Gastroesophageal sphincter (tissue), 4 donors: ENCODE data around the gene DDX54. TPM values are rescaled to one million over a fixed set of nuclear protein-coding genes. Genes with fewer than 3 reads are reported as not detected.

Experiments used
- ATAC-seq: fragments of 150-250 bp; one replicate; pipeline ENCODE4 v1.9.1; 2016; ENCODE audit warnings: mild to moderate bottlenecking, moderate library complexity
- H3K27ac ChIP-seq, 4 donors: fragments of 200-600 bp; sonication (generic) in 3 of 4; 1 replicate in 3 of 4; 2 replicates in 1 of 4; pipeline ENCODE4 v1.5.1; 2016 to 2019
- H3K27me3 ChIP-seq: fragments of 200-600 bp; sonication (generic); one replicate; pipeline ENCODE4 v1.5.1; 2019
- H3K36me3 ChIP-seq, 2 donors: fragments of 200-600 bp; sonication (generic); one replicate each; pipeline ENCODE4 v1.5.1; 2019; ENCODE audit warnings: control low read depth in 1 of 2
- H3K4me1 ChIP-seq, 3 donors: fragments of 200-600 bp; sonication (generic); 1 replicate in 2 of 3; 2 replicates in 1 of 3; pipeline ENCODE4 v1.5.1; 2016 to 2019; ENCODE audit warnings: control low read depth in 2 of 3
- H3K4me3 ChIP-seq, 2 donors: fragments of 200-600 bp; sonication (generic); one replicate each; pipeline ENCODE4 v1.5.1; 2019; ENCODE audit warnings: mild to moderate bottlenecking in 1 of 2, moderate library complexity in 1 of 2
- H3K9me3 ChIP-seq, 3 donors: fragments of 200-600 bp; sonication (generic); one replicate each; pipeline ENCODE4 v1.5.1; 2017 to 2019; ENCODE audit warnings: control low read depth in 2 of 3
- CTCF ChIP-seq, 4 experiments: fragments of 200-600 bp in 2 of 4; fragments of 450-650 bp in 2 of 4; sonication (generic) in 1 of 4; IDR thresholded peaks; one replicate each; pipeline ENCODE4 v1.5.1; 2017 to 2019; ENCODE audit warnings: antibody characterized with exemption in 4 of 4, mild to moderate bottlenecking in 2 of 4, moderate library complexity in 2 of 4
- EP300 ChIP-seq: sonication (generic); formaldehyde crosslinking; IDR thresholded peaks from one replicate; pipeline ENCODE4 v1.6.1; 2017; ENCODE audit warnings: antibody characterized with exemption, mild to moderate bottlenecking
- POLR2A ChIP-seq, 2 donors: fragments of 450-650 bp; IDR thresholded peaks; one replicate each; pipeline ENCODE4 v1.6.1; 2017; ENCODE audit warnings: antibody characterized with exemption in 2 of 2, mild to moderate bottlenecking in 2 of 2, moderate library complexity in 1 of 2
- POLR2AphosphoS5 ChIP-seq: sonication (generic); formaldehyde crosslinking; IDR thresholded peaks from one replicate; pipeline ENCODE4 v1.6.1; 2017; ENCODE audit warnings: antibody characterized with exemption
- WGBS, 2 donors: methylation state at CpG; one replicate each; pipeline ENCODE4 v1.1.5; 2018; ENCODE audit warnings: low coverage in 1 of 2; 5-methylcytosine and 5-hydroxymethylcytosine counted together
- total RNA-seq, 4 donors: library from RNA; depleted of rRNA; stranded (reverse); fragments of >200 nt; gene quantifications; one replicate each; pipeline ENCODE4 v1.1.0, GENCODE V29; 2016

DDX54 gene
- total RNA-seq, 4 donors from 2014 or later = 38.0 to 60.4 (median 53.3) TPM

DNA sequence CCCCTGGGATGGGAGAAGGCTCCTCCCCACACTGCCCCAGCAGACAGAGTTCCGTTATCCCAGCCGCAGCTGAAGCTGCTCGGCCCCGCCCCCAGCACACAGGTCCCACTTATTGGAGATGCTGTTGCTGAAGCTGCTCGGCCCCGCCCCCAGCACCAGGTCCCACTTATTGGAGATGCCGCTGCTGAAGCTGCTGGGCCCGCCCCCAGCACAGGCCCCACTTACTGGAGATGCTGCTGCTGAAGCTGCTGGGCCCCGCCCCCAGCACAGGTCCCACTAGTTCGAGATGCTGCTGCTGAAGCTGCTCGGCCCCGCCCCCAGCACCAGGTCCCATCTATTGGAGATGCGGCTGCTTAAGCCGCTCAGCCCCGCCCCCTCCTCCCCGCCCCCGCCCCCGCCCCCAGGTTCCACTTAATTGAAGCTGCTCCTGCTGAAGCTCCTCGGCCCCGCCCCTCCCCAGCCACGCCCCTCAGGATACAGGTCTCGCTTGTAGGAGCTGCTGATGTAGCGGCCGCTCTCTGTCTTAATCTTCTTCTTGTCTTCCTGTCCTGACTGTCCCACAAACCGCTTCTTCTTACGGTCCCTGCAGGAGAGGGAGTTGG lies 23.8 kb downstream of the DDX54 start:
- Histone ChIP-seq H3K36me3 (peaks cover 0 to 100% of the 10 kb centered on the region in 2 donors), H3K4me3 (no peak overlapping the region), H3K4me1 (no peaks in the 10 kb centered on the region), H3K9me3 (no peaks in the 10 kb centered on the region), H3K27ac (no peak overlapping the region), H3K27me3 (peaks cover under 1% of the 10 kb centered on the region)
- 64% methylated on average over 9 of the region's 26 CpGs; no CpG with 5 or more reads in 1 of the 2 donors for WGBS, 2 donors
- no peak for ATAC-seq
- TF ChIP-seq POLR2AphosphoS5 (no peak), EP300 (no peak), POLR2A (IDR thresholded peaks at IDR 0.05) (no peak), CTCF (IDR thresholded peaks at IDR 0.05) (no peak)

DNA sequence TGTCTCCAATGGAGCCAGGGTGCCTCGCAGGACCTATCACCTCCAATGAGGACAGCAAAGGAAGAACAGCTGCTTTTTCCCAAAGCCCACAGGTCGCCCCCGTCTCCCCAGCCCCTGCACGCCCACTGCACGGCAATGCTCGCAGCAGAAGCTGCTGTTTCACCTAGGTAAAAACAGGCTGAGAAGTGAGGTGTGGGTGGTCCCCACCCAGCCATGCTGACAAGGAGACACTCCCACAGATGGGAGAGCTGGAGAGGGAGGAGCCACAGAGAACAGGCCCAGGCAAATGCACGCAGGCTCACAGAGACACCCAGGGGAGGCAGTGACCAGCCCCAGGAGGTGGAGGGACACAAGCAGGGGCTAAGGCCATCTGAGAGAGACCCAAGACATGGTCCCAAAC lies 25.3 kb downstream of the DDX54 start:
- no peaks in the 10 kb centered on the region for H3K9me3 ChIP-seq
- no peak overlapping the region for H3K4me3 ChIP-seq
- H3K27me3 ChIP-seq = peaks cover 16% of the 10 kb centered on the region
- no CpG with 5 or more reads among the region's 7 CpGs for WGBS, 2 donors
- TF ChIP-seq POLR2AphosphoS5 (no peak), EP300 (no peak), CTCF (IDR thresholded peaks at IDR 0.05) (no peak), POLR2A (IDR thresholded peaks at IDR 0.05) (no peak)
- peaks cover 0 to 89% of the 10 kb centered on the region in 2 donors for H3K36me3 ChIP-seq
- ATAC-seq = no peak
- peaks cover 0 to 4% (median 0%) of the 10 kb centered on the region in 3 donors for H3K4me1 ChIP-seq
- H3K27ac ChIP-seq = no peak overlapping the region

GRCh38 chr12:113158439-113159203 lies 26.7 kb downstream of the DDX54 start:
- Histone ChIP-seq H3K27ac (no peak overlapping the region), H3K36me3 (peaks cover 0 to 75% of the 10 kb centered on the region in 2 donors), H3K4me3 (no peak overlapping the region), H3K4me1 (peaks cover 0 to 17% (median 4%) of the 10 kb centered on the region in 3 donors), H3K9me3 (no peaks in the 10 kb centered on the region), H3K27me3 (peaks cover 29% of the 10 kb centered on the region)
- WGBS, 2 donors = 75 to 80% methylated on average over 1 to 2 of the region's 26 CpGs
- ATAC-seq = no peak
- TF ChIP-seq POLR2AphosphoS5 (no peak), EP300 (no peak), CTCF (IDR thresholded peaks at IDR 0.05) (no peak), POLR2A (IDR thresholded peaks at IDR 0.05) (no peak)

DNA sequence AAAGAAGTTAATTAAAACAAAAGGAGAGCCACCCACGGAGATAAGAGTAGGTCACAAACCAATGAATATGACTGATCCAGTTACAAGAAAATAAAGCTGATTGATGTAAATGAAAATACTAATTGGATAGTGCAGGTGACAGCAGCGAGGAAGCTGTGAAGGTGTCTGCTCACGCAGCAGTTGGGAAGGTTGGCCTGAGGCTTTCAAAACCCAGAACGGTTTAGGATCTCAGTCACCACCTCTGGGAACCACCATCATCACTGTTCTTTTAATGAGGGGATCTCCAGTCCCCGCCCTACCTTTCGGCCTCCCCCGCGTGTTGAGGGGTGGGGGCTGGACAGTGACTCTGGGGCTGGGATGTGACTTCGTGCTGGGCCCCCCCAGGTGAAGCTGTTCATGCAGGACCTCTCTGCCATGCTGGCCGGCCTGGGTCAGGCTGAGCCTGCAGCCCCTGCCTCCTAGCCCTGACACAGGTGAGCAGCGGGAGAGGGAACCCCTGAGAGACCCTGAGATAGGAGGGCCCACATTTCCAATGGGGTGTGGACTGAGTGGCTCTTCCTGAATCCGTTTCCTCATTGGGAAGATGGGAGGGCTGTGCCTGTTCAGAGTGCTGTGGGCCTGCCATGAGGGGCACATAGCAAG lies 27.9 kb downstream of the DDX54 start:
- TF ChIP-seq EP300 (no peak), CTCF (IDR thresholded peaks at IDR 0.05) (no peak), POLR2AphosphoS5 (no peak), POLR2A (IDR thresholded peaks at IDR 0.05) (no peak)
- 79 to 83% methylated on average over 4 of the region's 12 CpGs for WGBS, 2 donors
- Histone ChIP-seq H3K4me1 (peaks cover 0 to 29% (median 13%) of the 10 kb centered on the region in 3 donors), H3K4me3 (no peak overlapping the region), H3K9me3 (no peaks in the 10 kb centered on the region), H3K27ac (no peak overlapping the region), H3K27me3 (peaks cover 42% of the 10 kb centered on the region), H3K36me3 (peaks cover 0 to 63% of the 10 kb centered on the region in 2 donors)
- no peak for ATAC-seq
